ENCODE data around the gene TBC1D5.

Gene TBC1D5

GRCh38 chr3:17194116-17194515 is 548.3 kb downstream of the TBC1D5 start:
- no peak for DNase-seq

GRCh38 chr3:17192995-17193394 is 549.4 kb downstream of the TBC1D5 start:
- DNase-seq, result no peak

GRCh38 chr3:17190353-17191078 is 551.9 kb downstream of the TBC1D5 start:
- no peak for DNase-seq

- DNase-seq, result no peak
These were observed 554.1 kb downstream of the TBC1D5 start for GRCh38 chr3:17188378-17188777.

- no peak for DNase-seq
These were observed 554.7 kb downstream of the TBC1D5 start for GRCh38 chr3:17187589-17188184.

- no peak for DNase-seq
These were observed 558.4 kb downstream of the TBC1D5 start for GRCh38 chr3:17183951-17184550.

- no peak for DNase-seq
These were observed 560.3 kb downstream of the TBC1D5 start for GRCh38 chr3:17182166-17182565.

GRCh38 chr3:17181413-17181907 is 561.0 kb downstream of the TBC1D5 start:
- DNase-seq, result no peak

- no peak for DNase-seq
These were observed 562.8 kb downstream of the TBC1D5 start for GRCh38 chr3:17179381-17180205.

- DNase-seq, result no peak
These were observed 565.7 kb downstream of the TBC1D5 start for GRCh38 chr3:17176757-17177156.

- DNase-seq, result no peak
These were observed 567.1 kb downstream of the TBC1D5 start for GRCh38 chr3:17175187-17175807.

GRCh38 chr3:17166369-17166768 is 576.1 kb downstream of the TBC1D5 start:
- DNase-seq, result no peak

GRCh38 chr3:17162116-17162515 is 580.3 kb downstream of the TBC1D5 start:
- DNase-seq, result no peak

GRCh38 chr3:17160597-17160996 is 581.8 kb downstream of the TBC1D5 start:
- DNase-seq, result no peak

GRCh38 chr3:17158941-17159682 is 583.3 kb downstream of the TBC1D5 start:
- DNase-seq, result no peak

- DNase-seq, result no peak
These were observed 584.7 kb downstream of the TBC1D5 start for GRCh38 chr3:17157713-17158112.

GRCh38 chr3:17156864-17157263 is 585.6 kb downstream of the TBC1D5 start:
- no peak for DNase-seq

GRCh38 chr3:17155951-17156350 is 586.5 kb downstream of the TBC1D5 start:
- DNase-seq, result no peak

- DNase-seq, result no peak
These were observed 587.5 kb downstream of the TBC1D5 start for GRCh38 chr3:17154941-17155340.

- no peak for DNase-seq
These were observed 588.2 kb downstream of the TBC1D5 start for GRCh38 chr3:17154221-17154620.

- no peak for DNase-seq
These were observed 589.2 kb downstream of the TBC1D5 start for GRCh38 chr3:17153209-17153608.

All from NCI-H1048 (cell line).